Skeletal muscle tissue (tissue), 4 donors: ENCODE measurements around the gene VTI1A. TPM values are rescaled to one million over a fixed set of nuclear protein-coding genes. Genes with fewer than 3 reads are reported as not detected.

Source experiments
- H3K27ac ChIP-seq: one replicate; pipeline ENCODE4 v1.7.0; 2013; ENCODE audit warnings: mild to moderate bottlenecking, low read depth, low read length, inconsistent platforms
- H3K27me3 ChIP-seq, 3 donors: one replicate each; pipeline ENCODE4 v1.7.0; 2013; ENCODE audit warnings: low read length in 3 of 3; ENCODE audit not compliant: control insufficient read depth in 3 of 3, insufficient read depth in 3 of 3
- H3K36me3 ChIP-seq, 3 donors: one replicate each; pipeline ENCODE4 v1.7.0; 2013; ENCODE audit warnings: low read length in 3 of 3; ENCODE audit not compliant: control insufficient read depth in 3 of 3, insufficient read depth in 3 of 3
- H3K4me1 ChIP-seq, 3 donors: one replicate each; pipeline ENCODE4 v1.7.0; 2013; ENCODE audit warnings: low read length in 3 of 3, mild to moderate bottlenecking in 3 of 3; ENCODE audit not compliant: control insufficient read depth in 3 of 3, insufficient read depth in 3 of 3
- H3K4me3 ChIP-seq, 3 donors: one replicate each; pipeline ENCODE4 v1.7.0; 2013; ENCODE audit warnings: low read length in 3 of 3
- H3K9ac ChIP-seq, 3 donors: one replicate each; pipeline ENCODE4 v1.7.0; 2013; ENCODE audit warnings: low read length in 3 of 3, mild to moderate bottlenecking in 3 of 3, moderate library complexity in 2 of 3, low read depth in 1 of 3
- H3K9me3 ChIP-seq, 3 donors: one replicate each; pipeline ENCODE4 v1.7.0; 2013; ENCODE audit warnings: low read length in 3 of 3; ENCODE audit not compliant: control insufficient read depth in 3 of 3
- total RNA-seq: library from RNA; depleted of rRNA; stranded (reverse); fragments of >200 nt; gene quantifications from one replicate; pipeline ENCODE4 v1.2.3, GENCODE V29; 2014
- donor health status: Osteomylitis.

Gene VTI1A
- total RNA-seq, 1 donor from 2014 or later: 18.3 TPM

GRCh38 chr10:112570585-112570984 is 123.6 kb downstream of the VTI1A start:
- no peaks in the 10 kb centered on the region for H3K4me1 ChIP-seq
- no peaks in the 10 kb centered on the region for H3K9me3 ChIP-seq
- H3K4me3 ChIP-seq: no peak overlapping the region
- H3K9ac ChIP-seq: no peak overlapping the region
- H3K27ac ChIP-seq: no peak overlapping the region
- H3K27me3 ChIP-seq: no peaks in the 10 kb centered on the region
- H3K36me3 ChIP-seq: no peaks in the 10 kb centered on the region

GRCh38 chr10:112579578-112579977 is 132.6 kb downstream of the VTI1A start:
- Histone ChIP-seq H3K4me1 (no peaks in the 10 kb centered on the region), H3K27ac (no peak overlapping the region), H3K27me3 (no peaks in the 10 kb centered on the region), H3K4me3 (no peak overlapping the region), H3K36me3 (no peaks in the 10 kb centered on the region), H3K9me3 (no peaks in the 10 kb centered on the region), H3K9ac (no peak overlapping the region)

- Histone ChIP-seq H3K36me3 (no peaks in the 10 kb centered on the region), H3K9me3 (no peaks in the 10 kb centered on the region), H3K27ac (no peak overlapping the region), H3K9ac (no peak overlapping the region), H3K4me3 (no peak overlapping the region), H3K27me3 (no peaks in the 10 kb centered on the region), H3K4me1 (no peaks in the 10 kb centered on the region)
These were observed 133.3 kb downstream of the VTI1A start for GRCh38 chr10:112580267-112580666.

GRCh38 chr10:112581921-112582320 is 134.9 kb downstream of the VTI1A start:
- no peak overlapping the region for H3K4me3 ChIP-seq
- no peak overlapping the region for H3K9ac ChIP-seq
- no peak overlapping the region for H3K27ac ChIP-seq
- no peaks in the 10 kb centered on the region for H3K36me3 ChIP-seq
- H3K9me3 ChIP-seq: no peaks in the 10 kb centered on the region
- no peaks in the 10 kb centered on the region for H3K4me1 ChIP-seq
- no peaks in the 10 kb centered on the region for H3K27me3 ChIP-seq

- Histone ChIP-seq H3K27me3 (no peaks in the 10 kb centered on the region), H3K4me3 (no peak overlapping the region), H3K4me1 (no peaks in the 10 kb centered on the region), H3K36me3 (no peaks in the 10 kb centered on the region), H3K9me3 (no peaks in the 10 kb centered on the region), H3K27ac (no peak overlapping the region), H3K9ac (no peak overlapping the region)
These were observed 136.4 kb downstream of the VTI1A start for GRCh38 chr10:112583236-112583939.

GRCh38 chr10:112584276-112584675 is 137.3 kb downstream of the VTI1A start:
- H3K9ac ChIP-seq: no peak overlapping the region
- no peaks in the 10 kb centered on the region for H3K9me3 ChIP-seq
- H3K36me3 ChIP-seq: no peaks in the 10 kb centered on the region
- H3K27me3 ChIP-seq: no peaks in the 10 kb centered on the region
- H3K4me3 ChIP-seq: no peak overlapping the region
- no peaks in the 10 kb centered on the region for H3K4me1 ChIP-seq
- no peak overlapping the region for H3K27ac ChIP-seq

- H3K27me3 ChIP-seq: no peaks in the 10 kb centered on the region
- H3K36me3 ChIP-seq: no peaks in the 10 kb centered on the region
- no peak overlapping the region for H3K9ac ChIP-seq
- no peak overlapping the region for H3K27ac ChIP-seq
- H3K4me1 ChIP-seq: no peaks in the 10 kb centered on the region
- no peak overlapping the region for H3K4me3 ChIP-seq
- H3K9me3 ChIP-seq: no peaks in the 10 kb centered on the region
These were observed 138.1 kb downstream of the VTI1A start for GRCh38 chr10:112585126-112585525.

GRCh38 chr10:112585960-112586359 is 138.9 kb downstream of the VTI1A start:
- Histone ChIP-seq H3K9me3 (no peaks in the 10 kb centered on the region), H3K27me3 (no peaks in the 10 kb centered on the region), H3K4me1 (no peaks in the 10 kb centered on the region), H3K27ac (no peak overlapping the region), H3K4me3 (no peak overlapping the region), H3K36me3 (no peaks in the 10 kb centered on the region), H3K9ac (no peak overlapping the region)

- Histone ChIP-seq H3K36me3 (peaks cover 0 to 4% (median 0%) of the 10 kb centered on the region in 3 donors), H3K27ac (no peak overlapping the region), H3K9ac (no peak overlapping the region), H3K4me3 (no peak overlapping the region), H3K4me1 (no peaks in the 10 kb centered on the region), H3K9me3 (no peaks in the 10 kb centered on the region), H3K27me3 (no peaks in the 10 kb centered on the region)
These were observed 140.7 kb downstream of the VTI1A start for GRCh38 chr10:112587729-112588128.

GRCh38 chr10:112588225-112588990 is 141.4 kb downstream of the VTI1A start:
- H3K9ac ChIP-seq: no peak overlapping the region
- H3K27me3 ChIP-seq: no peaks in the 10 kb centered on the region
- no peaks in the 10 kb centered on the region for H3K9me3 ChIP-seq
- no peak overlapping the region for H3K27ac ChIP-seq
- H3K36me3 ChIP-seq: peaks cover 0 to 4% (median 0%) of the 10 kb centered on the region in 3 donors
- no peaks in the 10 kb centered on the region for H3K4me1 ChIP-seq
- H3K4me3 ChIP-seq: no peak overlapping the region
